Large intestine (tissue), 3 donors: ENCODE data around the gene MAEA. TPM values are rescaled to one million over a fixed set of nuclear protein-coding genes. Genes with fewer than 3 reads are reported as not detected.
"Not testable (repeated sequence)": the region's sequence is repeated elsewhere in the genome, so short reads cannot be mapped to it uniquely, and the experiment has no call there.

Experiments
- DNase-seq, 2 donors: peaks; one replicate each; pipeline versions ENCODE4 v3.0.0 to v3.0.0-alpha.2; 2013
- H3K27ac ChIP-seq: one replicate; pipeline ENCODE4 v1.5.1; 2013; ENCODE audit warnings: low read length
- H3K27me3 ChIP-seq: 2 replicates; pipeline ENCODE4 v1.6.1; 2013; ENCODE audit warnings: low read length; ENCODE audit not compliant: control insufficient read depth, insufficient read depth
- H3K36me3 ChIP-seq: 2 replicates; pipeline ENCODE4 v1.6.1; 2013; ENCODE audit warnings: low read length; ENCODE audit not compliant: control insufficient read depth, insufficient read depth
- H3K4me1 ChIP-seq: one replicate; pipeline ENCODE4 v1.6.1; 2013; ENCODE audit warnings: low read length; ENCODE audit not compliant: control insufficient read depth, insufficient read depth
- H3K4me3 ChIP-seq: one replicate; pipeline ENCODE4 v1.5.1; 2013; ENCODE audit warnings: low read length
- H3K9me3 ChIP-seq: one replicate; pipeline ENCODE4 v1.6.1; 2013; ENCODE audit warnings: mild to moderate bottlenecking, low read depth, low read length, moderate library complexity; ENCODE audit not compliant: control insufficient read depth
- WGBS: methylation state at CpG from one replicate; pipeline ENCODE4 v1.1.5; 2013; ENCODE audit warnings: low lambda C conversion rate; ENCODE audit not compliant: insufficient coverage; 5-methylcytosine and 5-hydroxymethylcytosine counted together
- polyA plus RNA-seq: library from polyadenylated mRNA; unstranded; fragments of 120-200 nt; gene quantifications from one replicate; pipeline ENCODE4 v1.2.1, GENCODE V29; 2013

MAEA gene
- polyA plus RNA-seq, 1 donor, result 51.2 TPM

GRCh38 chr4:1328267-1329155 lies 38.8 kb downstream of the MAEA start:
- no CpG with 5 or more reads among the region's 51 CpGs for WGBS
- peaks cover 70% of the 10 kb centered on the region for H3K36me3 ChIP-seq
- no peaks in the 10 kb centered on the region for H3K4me1 ChIP-seq
- DNase-seq, result no peak
- H3K27me3 ChIP-seq, result no peaks in the 10 kb centered on the region
- no peaks in the 10 kb centered on the region for H3K9me3 ChIP-seq
- H3K27ac ChIP-seq, result no peak overlapping the region
- no peak overlapping the region for H3K4me3 ChIP-seq

GRCh38 chr4:1329408-1330371 lies 40.0 kb downstream of the MAEA start:
- Histone ChIP-seq H3K36me3 (peaks cover 70% of the 10 kb centered on the region), H3K27ac (no peak overlapping the region)

GRCh38 chr4:1330761-1331590 lies 41.3 kb downstream of the MAEA start:
- Histone ChIP-seq H3K27me3 (no peaks in the 10 kb centered on the region), H3K27ac (no peak overlapping the region), H3K36me3 (peaks cover 62% of the 10 kb centered on the region), H3K4me3 (no peak overlapping the region), H3K4me1 (no peaks in the 10 kb centered on the region), H3K9me3 (no peaks in the 10 kb centered on the region)
- no peak for DNase-seq
- WGBS, result no CpG with 5 or more reads among the region's 34 CpGs

More at GRCh38 chr4:1329408-1330371, 40.0 kb downstream of the MAEA start:
- WGBS, result no CpG with 5 or more reads among the region's 34 CpGs
- H3K4me3 ChIP-seq, result no peak overlapping the region
- H3K9me3 ChIP-seq, result no peaks in the 10 kb centered on the region
- H3K27me3 ChIP-seq, result no peaks in the 10 kb centered on the region
- no peak for DNase-seq
- no peaks in the 10 kb centered on the region for H3K4me1 ChIP-seq

DNA sequence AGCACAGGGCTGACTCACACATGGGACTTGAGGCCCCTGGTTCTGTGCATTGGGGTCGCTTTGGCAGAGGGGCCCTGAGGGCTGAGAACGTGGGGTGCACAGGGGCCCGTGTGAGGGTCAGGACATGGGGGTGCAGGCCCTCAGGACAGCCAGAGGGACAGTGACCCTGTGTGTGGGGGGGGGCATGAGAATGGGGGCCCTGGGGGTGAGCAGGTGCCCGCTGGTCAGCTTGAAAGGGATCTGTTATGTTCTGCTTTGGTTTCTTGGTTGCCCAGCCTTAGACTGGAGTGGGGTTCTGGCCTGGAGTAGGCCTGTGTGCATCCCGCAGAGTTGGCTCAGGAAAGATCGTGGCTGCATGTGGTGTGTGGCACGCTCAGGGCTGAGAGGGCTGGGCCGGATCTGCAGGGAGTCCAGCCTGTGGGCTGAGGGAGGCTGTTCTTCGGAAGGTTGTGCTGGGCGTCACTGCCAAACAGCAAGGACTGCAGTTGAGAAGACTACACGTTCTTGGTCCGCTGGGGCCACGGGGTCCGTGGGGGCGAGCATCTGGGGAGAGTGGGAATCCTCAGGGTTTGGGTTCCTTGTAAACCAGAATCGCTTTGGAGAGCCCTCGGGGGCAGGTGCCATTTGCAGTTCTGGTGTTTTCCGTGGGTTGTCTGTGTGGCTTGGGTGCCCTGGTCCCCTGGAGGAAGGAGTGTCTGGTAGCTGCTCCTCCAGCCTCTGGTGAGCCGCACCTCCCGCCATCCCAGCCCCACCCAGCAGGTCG lies 42.1 kb downstream of the MAEA start:
- DNase-seq, result no peak
- Histone ChIP-seq H3K9me3 (no peaks in the 10 kb centered on the region), H3K27ac (no peak overlapping the region), H3K36me3 (peaks cover 61% of the 10 kb centered on the region), H3K4me1 (no peaks in the 10 kb centered on the region), H3K27me3 (no peaks in the 10 kb centered on the region), H3K4me3 (no peak overlapping the region)
- WGBS, result no CpG with 5 or more reads among the region's 21 CpGs

DNA sequence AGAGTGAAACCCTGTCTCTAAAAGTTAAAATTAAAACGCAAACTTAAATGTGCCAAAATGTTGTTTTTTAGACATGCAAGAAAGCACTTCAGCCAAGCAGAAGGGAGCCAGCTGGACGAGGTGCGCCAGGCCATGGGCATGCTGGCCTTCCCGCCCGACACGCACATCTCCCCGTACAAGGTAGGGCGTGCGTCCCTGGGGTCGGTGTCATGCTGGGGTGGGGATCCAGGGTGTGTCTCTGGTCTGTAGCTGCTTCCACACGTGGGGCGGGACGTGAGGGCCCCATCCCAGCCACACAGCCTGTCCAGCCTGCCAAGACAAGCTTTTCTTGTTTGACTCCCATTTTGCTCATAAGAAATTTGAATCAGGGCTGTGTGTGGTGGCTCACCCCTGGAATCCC lies 43.0 kb downstream of the MAEA start:
- Histone ChIP-seq H3K36me3 (peaks cover 63% of the 10 kb centered on the region), H3K27me3 (no peaks in the 10 kb centered on the region), H3K9me3 (no peaks in the 10 kb centered on the region), H3K4me1 (no peaks in the 10 kb centered on the region), H3K27ac (no peak overlapping the region), H3K4me3 (no peak overlapping the region)
- no CpG with 5 or more reads among the region's 13 CpGs for WGBS
- no peak for DNase-seq

DNA sequence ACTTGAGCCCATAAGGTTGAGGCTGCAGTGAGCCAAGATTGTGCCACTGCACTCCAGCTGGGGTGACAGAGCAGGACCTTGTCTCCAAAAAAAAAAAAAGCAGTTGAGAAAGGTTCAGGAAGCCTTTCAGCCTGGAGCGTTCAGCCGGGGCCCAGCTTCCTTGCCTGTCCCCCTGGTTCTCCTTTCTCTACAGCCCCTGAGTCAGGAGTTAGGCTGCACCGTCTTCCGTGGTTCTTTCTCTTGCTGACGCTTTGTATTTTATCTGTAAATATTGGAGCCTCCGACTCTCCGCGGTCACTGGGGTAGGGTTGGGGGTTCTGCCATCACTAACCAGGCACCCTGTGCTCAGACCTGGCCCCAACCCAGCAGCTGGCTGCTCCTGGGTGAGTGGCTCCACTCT lies 43.6 kb downstream of the MAEA start:
- Histone ChIP-seq H3K9me3 (peaks cover 5% of the 10 kb centered on the region), H3K4me1 (no peaks in the 10 kb centered on the region), H3K4me3 (no peak overlapping the region), H3K27me3 (no peaks in the 10 kb centered on the region), H3K27ac (no peak overlapping the region), H3K36me3 (peaks cover 63% of the 10 kb centered on the region)
- WGBS, result no CpG with 5 or more reads among the region's 8 CpGs
- no peak for DNase-seq

DNA sequence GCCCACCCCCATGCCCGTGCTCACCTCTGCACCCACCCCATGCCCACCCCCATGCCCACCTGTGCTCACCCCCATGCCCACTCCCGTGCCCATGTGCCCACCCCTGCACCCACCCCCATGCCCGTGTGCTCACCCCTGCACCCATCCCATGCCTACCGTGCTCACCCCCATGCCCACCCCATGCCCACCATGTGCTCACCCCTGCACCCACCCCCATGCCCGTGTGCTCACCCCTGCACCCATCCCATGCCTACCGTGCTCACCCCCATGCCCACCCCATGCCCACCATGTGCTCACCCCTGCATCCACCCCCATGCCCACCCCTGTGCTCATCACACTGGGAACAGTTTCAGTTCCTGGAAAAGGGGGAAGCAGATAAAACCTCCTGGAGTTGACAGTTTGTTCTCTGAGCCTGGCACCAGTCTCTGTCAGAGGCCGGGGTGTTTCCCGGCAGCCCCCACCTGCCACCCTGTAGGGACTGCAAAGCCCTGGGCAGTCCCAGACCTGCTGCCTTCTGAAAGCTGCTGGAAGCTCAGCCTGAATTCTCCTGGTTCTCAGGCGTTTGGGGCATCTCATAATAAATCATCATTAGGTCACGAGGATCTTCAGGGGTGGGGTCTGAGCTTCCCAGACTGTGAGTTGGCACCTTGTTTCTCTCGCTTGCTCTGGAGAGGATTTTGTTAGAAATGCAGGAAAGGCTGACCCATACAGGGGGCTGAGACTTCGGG lies 44.3 kb downstream of the MAEA start:
- not testable (repeated sequence) for H3K27me3 ChIP-seq, H3K4me3 ChIP-seq, DNase-seq, H3K4me1 ChIP-seq, H3K27ac ChIP-seq
- H3K9me3 ChIP-seq, result peaks cover 12% of the 10 kb centered on the region
- H3K36me3 ChIP-seq, result peaks cover 62% of the 10 kb centered on the region
- no CpG with 5 or more reads among the region's 12 CpGs for WGBS

GRCh38 chr4:1334579-1334895 lies 44.8 kb downstream of the MAEA start:
- Histone ChIP-seq H3K27ac (no peak overlapping the region), H3K4me3 (no peak overlapping the region), H3K4me1 (no peaks in the 10 kb centered on the region), H3K36me3 (peaks cover 65% of the 10 kb centered on the region), H3K9me3 (peaks cover 17% of the 10 kb centered on the region), H3K27me3 (no peaks in the 10 kb centered on the region)
- DNase-seq, result no peak
- no CpG with 5 or more reads among the region's 6 CpGs for WGBS

GRCh38 chr4:1335193-1335883 lies 45.6 kb downstream of the MAEA start:
- H3K36me3 ChIP-seq, result peaks cover 71% of the 10 kb centered on the region
- H3K4me3 ChIP-seq, result not testable (repeated sequence)

More at GRCh38 chr4:1335193-1335883, 45.6 kb downstream of the MAEA start:
- H3K4me1 ChIP-seq, DNase-seq, H3K27ac ChIP-seq, H3K27me3 ChIP-seq: not testable (repeated sequence)
- H3K9me3 ChIP-seq, result peaks cover 23% of the 10 kb centered on the region
- 80% methylated on average over 1 of the region's 4 CpGs for WGBS
